ENCODE data around the gene DNASE1L3.

DNA sequence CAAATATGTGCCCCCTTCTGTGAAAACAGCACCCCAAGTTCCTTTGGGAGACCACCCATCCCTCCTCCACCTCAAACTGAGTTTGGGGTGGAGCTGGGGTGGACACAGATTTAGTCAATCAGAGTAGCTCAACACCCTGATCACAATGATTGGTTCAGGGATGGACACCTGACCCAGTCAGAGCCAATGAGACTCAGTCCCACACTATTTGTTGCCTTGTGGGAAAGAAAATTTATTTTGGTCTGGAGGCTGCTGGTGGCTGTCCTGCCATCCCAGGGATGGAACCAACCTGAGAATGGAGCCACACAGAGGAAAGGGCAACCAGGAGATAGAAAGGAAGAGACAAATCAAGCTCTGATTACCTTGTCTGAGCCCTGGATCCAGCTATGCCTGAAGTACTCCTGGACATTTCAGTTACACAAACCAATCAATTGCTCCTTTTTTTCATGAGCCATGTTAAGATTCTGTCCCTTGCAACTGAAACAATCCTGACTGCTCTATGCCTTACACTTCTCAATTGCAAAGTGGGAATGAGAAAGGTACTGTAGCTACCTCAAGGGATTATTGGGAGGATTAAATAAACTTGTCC, 10.6 kb downstream of the DNASE1L3 start:
- TF ChIP-seq, protein P1, sequence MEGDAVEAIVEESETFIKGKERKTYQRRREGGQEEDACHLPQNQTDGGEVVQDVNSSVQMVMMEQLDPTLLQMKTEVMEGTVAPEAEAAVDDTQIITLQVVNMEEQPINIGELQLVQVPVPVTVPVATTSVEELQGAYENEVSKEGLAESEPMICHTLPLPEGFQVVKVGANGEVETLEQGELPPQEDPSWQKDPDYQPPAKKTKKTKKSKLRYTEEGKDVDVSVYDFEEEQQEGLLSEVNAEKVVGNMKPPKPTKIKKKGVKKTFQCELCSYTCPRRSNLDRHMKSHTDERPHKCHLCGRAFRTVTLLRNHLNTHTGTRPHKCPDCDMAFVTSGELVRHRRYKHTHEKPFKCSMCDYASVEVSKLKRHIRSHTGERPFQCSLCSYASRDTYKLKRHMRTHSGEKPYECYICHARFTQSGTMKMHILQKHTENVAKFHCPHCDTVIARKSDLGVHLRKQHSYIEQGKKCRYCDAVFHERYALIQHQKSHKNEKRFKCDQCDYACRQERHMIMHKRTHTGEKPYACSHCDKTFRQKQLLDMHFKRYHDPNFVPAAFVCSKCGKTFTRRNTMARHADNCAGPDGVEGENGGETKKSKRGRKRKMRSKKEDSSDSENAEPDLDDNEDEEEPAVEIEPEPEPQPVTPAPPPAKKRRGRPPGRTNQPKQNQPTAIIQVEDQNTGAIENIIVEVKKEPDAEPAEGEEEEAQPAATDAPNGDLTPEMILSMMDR (IDR thresholded peaks at IDR 0.05 in 8 of 11, conservative IDR thresholded peaks at IDR 0.05 in 3 of 11) = no peak
- TF ChIP-seq POLR2A (IDR thresholded peaks at IDR 0.05) (no peak), POLR2AphosphoS5 (IDR thresholded peaks at IDR 0.05) (no peak)

Data from spleen (tissue), 7 donors.